WTC11 (cell line): ENCODE measurements around the gene NUCB2. TPM values are rescaled to one million over a fixed set of nuclear protein-coding genes. Genes with fewer than 3 reads are reported as not detected.

Experiments
- ATAC-seq: fragments of 200-7000 bp; cut with Tn5 transposase; 2 replicates; pipeline ENCODE4 v1.10.0; 2021; ENCODE audit warnings: mild to moderate bottlenecking, moderate library complexity
- CTCF ChIA-PET: fragments of 300-600 bp; sonication (Branson Sonifier 250); formaldehyde crosslinking; loops from one replicate; lab custom pipeline; 2021; ENCODE audit warnings: antibody characterized with exemption; lab: Charles Lee
- POLR2A ChIA-PET: fragments of 350-600 bp; sonication (Branson Sonifier 250); formaldehyde crosslinking; loops from one replicate; lab custom pipeline; 2021; ENCODE audit warnings: antibody characterized with exemption; lab: Charles Lee
- DNase-seq: peaks from one replicate; pipeline ENCODE4 v3.0.0; 2021; ENCODE audit warnings: low spot score
- H3K27ac Mint-ChIP-seq: 2 replicates; pipeline ENCODE4 v1.8.0; 2021; ENCODE audit warnings: mixed read lengths
- H3K27me3 Mint-ChIP-seq: 2 replicates; pipeline ENCODE4 v1.8.0; 2021; ENCODE audit warnings: low read depth, mild to moderate bottlenecking, moderate library complexity, mixed read lengths
- H3K36me3 Mint-ChIP-seq: 2 replicates; pipeline ENCODE4 v1.8.0; 2021; ENCODE audit warnings: mixed read lengths
- H3K4me1 Mint-ChIP-seq: 2 replicates; pipeline ENCODE4 v1.8.0; 2022; ENCODE audit warnings: mixed read lengths
- H3K4me3 Mint-ChIP-seq: 2 replicates; pipeline ENCODE4 v1.8.0; 2021; ENCODE audit warnings: mild to moderate bottlenecking, moderate library complexity, mixed read lengths
- H3K9me3 Mint-ChIP-seq: 2 replicates; pipeline ENCODE4 v1.8.0; 2021; ENCODE audit warnings: mixed read lengths
- CTCF ChIP-seq: fragments of 200-600 bp; IDR thresholded peaks from 2 replicates; pipeline ENCODE4 v1.8.0; 2022; ENCODE audit warnings: antibody characterized with exemption
- E2F1 ChIP-seq: sonication (generic); formaldehyde crosslinking; IDR thresholded peaks from 2 replicates; pipeline ENCODE4 v1.8.0; 2022; ENCODE audit warnings: mild to moderate bottlenecking, missing genetic modification reagents
- E2F4 ChIP-seq: sonication (generic); formaldehyde crosslinking; IDR thresholded peaks from 2 replicates; pipeline ENCODE4 v1.8.1; 2022; ENCODE audit warnings: low read depth, mild to moderate bottlenecking, moderate library complexity, missing genetic modification reagents, borderline replicate concordance
- ERG ChIP-seq: fragments of 250-450 bp; sonication (Bioruptor Pico); IDR thresholded peaks from 2 replicates; pipeline ENCODE4 v1.8.0; 2021; ENCODE audit warnings: mild to moderate bottlenecking
- MAX ChIP-seq: sonication (generic); formaldehyde crosslinking; IDR thresholded peaks from 2 replicates; pipeline ENCODE4 v1.8.0; 2022; ENCODE audit warnings: mild to moderate bottlenecking, missing genetic modification reagents
- NFYB ChIP-seq: sonication (generic); formaldehyde crosslinking; conservative IDR thresholded peaks from 2 replicates; pipeline ENCODE4 v1.8.0; 2022; ENCODE audit warnings: low read depth, missing genetic modification reagents
- TCF7 ChIP-seq: sonication (generic); formaldehyde crosslinking; IDR thresholded peaks from 2 replicates; pipeline ENCODE4 v1.8.0; 2022; ENCODE audit warnings: mild to moderate bottlenecking, low read depth, missing genetic modification reagents, moderate library complexity
- TEAD4 ChIP-seq: sonication (generic); formaldehyde crosslinking; IDR thresholded peaks from 2 replicates; pipeline ENCODE4 v1.8.0; 2022; ENCODE audit warnings: mild to moderate bottlenecking, missing genetic modification reagents
- USF1 ChIP-seq: sonication (generic); formaldehyde crosslinking; IDR thresholded peaks from 2 replicates; pipeline ENCODE4 v1.8.0; 2022; ENCODE audit warnings: mild to moderate bottlenecking, missing genetic modification reagents
- ZNF219 ChIP-seq: sonication (generic); formaldehyde crosslinking; IDR thresholded peaks from 2 replicates; pipeline ENCODE4 v1.8.0; 2023; ENCODE audit warnings: missing genetic modification reagents, mild to moderate bottlenecking, borderline replicate concordance
- total RNA-seq: library from RNA; stranded (reverse); gene quantifications from 3 replicates; pipeline ENCODE4 v1.2.3, GENCODE V29; 2021
- TF ChIP-seq, protein P1 (sequence below): sonication (generic); formaldehyde crosslinking; IDR thresholded peaks from 2 replicates; pipeline ENCODE4 v1.8.1; 2023; ENCODE audit warnings: mild to moderate bottlenecking, missing genetic modification reagents
- TF ChIP-seq, protein P2 (sequence below): sonication (generic); formaldehyde crosslinking; IDR thresholded peaks from 2 replicates; pipeline ENCODE4 v1.8.0; 2023; ENCODE audit warnings: missing genetic modification reagents, mild to moderate bottlenecking, borderline replicate concordance
- TF ChIP-seq, protein P3 (sequence below): fragments of 250-450 bp; sonication (Bioruptor Pico); IDR thresholded peaks from 2 replicates; pipeline ENCODE4 v1.9.0; 2021; ENCODE audit warnings: mild to moderate bottlenecking

NUCB2 gene
- total RNA-seq, 1 experiment from 2014 or later, result 16.1 TPM

DNA sequence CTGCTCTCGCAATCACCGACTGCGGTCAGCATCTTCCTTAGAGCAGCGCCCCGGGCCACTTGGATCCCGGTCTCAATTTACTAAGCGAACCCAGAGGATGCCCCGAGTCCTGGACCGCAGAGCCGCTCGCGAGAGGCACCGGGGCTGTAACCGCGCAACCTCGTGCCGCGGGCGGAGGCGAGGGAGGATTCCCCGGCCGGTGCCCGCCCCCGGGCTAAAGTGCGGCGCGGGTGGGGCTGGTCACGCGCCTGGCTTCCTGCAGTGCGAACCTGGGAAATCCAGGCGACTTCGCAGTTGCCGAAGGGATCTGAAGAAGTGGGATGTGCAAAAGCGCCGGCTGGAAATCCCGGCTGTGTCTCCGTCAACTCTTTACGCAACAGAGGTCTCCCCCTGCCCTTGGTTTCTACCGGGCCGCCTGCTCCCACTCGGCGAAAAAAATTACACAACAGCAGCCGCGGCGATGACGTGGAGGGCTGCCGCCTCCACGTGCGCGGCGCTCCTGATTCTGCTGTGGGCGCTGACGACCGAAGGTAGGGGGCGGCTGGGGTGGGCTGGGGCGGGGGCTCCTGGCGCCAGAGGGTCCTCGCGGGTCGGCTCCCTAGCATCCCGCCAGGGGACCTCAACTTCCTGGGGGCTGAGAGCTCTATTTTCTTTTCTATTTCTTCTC is 75.1 kb downstream of the NUCB2 start, which contains the start of gene NCR3LG1 (continued):
- TF ChIP-seq TEAD4 (CRISPR knock-in tag), result 0 out of 2 replicates have a peak, but pooled peaks have one; percentile 34
- TF ChIP-seq, protein P1, sequence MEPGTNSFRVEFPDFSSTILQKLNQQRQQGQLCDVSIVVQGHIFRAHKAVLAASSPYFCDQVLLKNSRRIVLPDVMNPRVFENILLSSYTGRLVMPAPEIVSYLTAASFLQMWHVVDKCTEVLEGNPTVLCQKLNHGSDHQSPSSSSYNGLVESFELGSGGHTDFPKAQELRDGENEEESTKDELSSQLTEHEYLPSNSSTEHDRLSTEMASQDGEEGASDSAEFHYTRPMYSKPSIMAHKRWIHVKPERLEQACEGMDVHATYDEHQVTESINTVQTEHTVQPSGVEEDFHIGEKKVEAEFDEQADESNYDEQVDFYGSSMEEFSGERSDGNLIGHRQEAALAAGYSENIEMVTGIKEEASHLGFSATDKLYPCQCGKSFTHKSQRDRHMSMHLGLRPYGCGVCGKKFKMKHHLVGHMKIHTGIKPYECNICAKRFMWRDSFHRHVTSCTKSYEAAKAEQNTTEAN (CRISPR knock-in tag), result no peak
- TF ChIP-seq USF1 (CRISPR knock-in tag), result peak; percentile 69; the same call in 1 of the 2 replicates
- TF ChIP-seq NFYB (CRISPR knock-in tag), result no peak
- TF ChIP-seq, protein P2, sequence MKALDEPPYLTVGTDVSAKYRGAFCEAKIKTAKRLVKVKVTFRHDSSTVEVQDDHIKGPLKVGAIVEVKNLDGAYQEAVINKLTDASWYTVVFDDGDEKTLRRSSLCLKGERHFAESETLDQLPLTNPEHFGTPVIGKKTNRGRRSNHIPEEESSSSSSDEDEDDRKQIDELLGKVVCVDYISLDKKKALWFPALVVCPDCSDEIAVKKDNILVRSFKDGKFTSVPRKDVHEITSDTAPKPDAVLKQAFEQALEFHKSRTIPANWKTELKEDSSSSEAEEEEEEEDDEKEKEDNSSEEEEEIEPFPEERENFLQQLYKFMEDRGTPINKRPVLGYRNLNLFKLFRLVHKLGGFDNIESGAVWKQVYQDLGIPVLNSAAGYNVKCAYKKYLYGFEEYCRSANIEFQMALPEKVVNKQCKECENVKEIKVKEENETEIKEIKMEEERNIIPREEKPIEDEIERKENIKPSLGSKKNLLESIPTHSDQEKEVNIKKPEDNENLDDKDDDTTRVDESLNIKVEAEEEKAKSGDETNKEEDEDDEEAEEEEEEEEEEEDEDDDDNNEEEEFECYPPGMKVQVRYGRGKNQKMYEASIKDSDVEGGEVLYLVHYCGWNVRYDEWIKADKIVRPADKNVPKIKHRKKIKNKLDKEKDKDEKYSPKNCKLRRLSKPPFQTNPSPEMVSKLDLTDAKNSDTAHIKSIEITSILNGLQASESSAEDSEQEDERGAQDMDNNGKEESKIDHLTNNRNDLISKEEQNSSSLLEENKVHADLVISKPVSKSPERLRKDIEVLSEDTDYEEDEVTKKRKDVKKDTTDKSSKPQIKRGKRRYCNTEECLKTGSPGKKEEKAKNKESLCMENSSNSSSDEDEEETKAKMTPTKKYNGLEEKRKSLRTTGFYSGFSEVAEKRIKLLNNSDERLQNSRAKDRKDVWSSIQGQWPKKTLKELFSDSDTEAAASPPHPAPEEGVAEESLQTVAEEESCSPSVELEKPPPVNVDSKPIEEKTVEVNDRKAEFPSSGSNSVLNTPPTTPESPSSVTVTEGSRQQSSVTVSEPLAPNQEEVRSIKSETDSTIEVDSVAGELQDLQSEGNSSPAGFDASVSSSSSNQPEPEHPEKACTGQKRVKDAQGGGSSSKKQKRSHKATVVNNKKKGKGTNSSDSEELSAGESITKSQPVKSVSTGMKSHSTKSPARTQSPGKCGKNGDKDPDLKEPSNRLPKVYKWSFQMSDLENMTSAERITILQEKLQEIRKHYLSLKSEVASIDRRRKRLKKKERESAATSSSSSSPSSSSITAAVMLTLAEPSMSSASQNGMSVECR, result 0 out of 2 replicates have a peak, but pooled peaks have one; percentile 47
- TF ChIP-seq, protein P3, sequence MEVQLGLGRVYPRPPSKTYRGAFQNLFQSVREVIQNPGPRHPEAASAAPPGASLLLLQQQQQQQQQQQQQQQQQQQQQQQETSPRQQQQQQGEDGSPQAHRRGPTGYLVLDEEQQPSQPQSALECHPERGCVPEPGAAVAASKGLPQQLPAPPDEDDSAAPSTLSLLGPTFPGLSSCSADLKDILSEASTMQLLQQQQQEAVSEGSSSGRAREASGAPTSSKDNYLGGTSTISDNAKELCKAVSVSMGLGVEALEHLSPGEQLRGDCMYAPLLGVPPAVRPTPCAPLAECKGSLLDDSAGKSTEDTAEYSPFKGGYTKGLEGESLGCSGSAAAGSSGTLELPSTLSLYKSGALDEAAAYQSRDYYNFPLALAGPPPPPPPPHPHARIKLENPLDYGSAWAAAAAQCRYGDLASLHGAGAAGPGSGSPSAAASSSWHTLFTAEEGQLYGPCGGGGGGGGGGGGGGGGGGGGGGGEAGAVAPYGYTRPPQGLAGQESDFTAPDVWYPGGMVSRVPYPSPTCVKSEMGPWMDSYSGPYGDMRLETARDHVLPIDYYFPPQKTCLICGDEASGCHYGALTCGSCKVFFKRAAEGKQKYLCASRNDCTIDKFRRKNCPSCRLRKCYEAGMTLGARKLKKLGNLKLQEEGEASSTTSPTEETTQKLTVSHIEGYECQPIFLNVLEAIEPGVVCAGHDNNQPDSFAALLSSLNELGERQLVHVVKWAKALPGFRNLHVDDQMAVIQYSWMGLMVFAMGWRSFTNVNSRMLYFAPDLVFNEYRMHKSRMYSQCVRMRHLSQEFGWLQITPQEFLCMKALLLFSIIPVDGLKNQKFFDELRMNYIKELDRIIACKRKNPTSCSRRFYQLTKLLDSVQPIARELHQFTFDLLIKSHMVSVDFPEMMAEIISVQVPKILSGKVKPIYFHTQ (CRISPR knock-in tag), result no peak
- no peak for TF ChIP-seq E2F1 (CRISPR knock-in tag)

GRCh38 chr11:17352950-17353820 is 76.6 kb downstream of the NUCB2 start:
- POLR2A ChIA-PET, result interaction anchor here (0.6 to 0.9 kb wide), 2 partner anchors 79 to 193 kb away, joined by 3 read pairs; no protein-coding TSS in a partner anchor
- Mint-ChIP-seq H3K4me3 (peak overlapping the region; percentile 82), H3K4me1 (peaks cover 27% of the 10 kb centered on the region), H3K9me3 (peaks cover 13% of the 10 kb centered on the region), H3K27ac (no peak overlapping the region), H3K36me3 (peaks cover 2% of the 10 kb centered on the region), H3K27me3 (peaks cover 73% of the 10 kb centered on the region)
- ATAC-seq, result peak; percentile 58
- DNase-seq, result peak; percentile 70
- CTCF ChIA-PET, result interaction anchor here (0.6 to 3.7 kb wide), 17 partner anchors 12 to 378 kb away, joined by 3 to 41 read pairs (median 4); partner anchors contain the start of genes KCNJ11, OTOG and PIK3C2A
- TF ChIP-seq MAX, result peak; percentile 85
- no peak for TF ChIP-seq ERG (CRISPR knock-in tag)
- TF ChIP-seq TCF7, result no peak
- no peak for TF ChIP-seq ZNF219
- no peak for TF ChIP-seq E2F4
- no peak for TF ChIP-seq CTCF
